PC-9 (cell line): ENCODE results near the gene ADSL. TPM values are rescaled to one million over a fixed set of nuclear protein-coding genes. Genes with fewer than 3 reads are reported as not detected.

ENCODE experiments used
- BruUV-seq: library from RNA; stranded (reverse); fragments of 400-500 nt; replicated peaks from 2 replicates; lab custom pipeline; 2021; lab: Mats Ljungman, UMichigan
- CTCF ChIA-PET: fragments of 300-600 bp; sonication (Branson Sonifier 250); formaldehyde crosslinking; loops from one replicate; lab custom pipeline; 2022; ENCODE audit warnings: antibody characterized with exemption; lab: Charles Lee
- POLR2A ChIA-PET: fragments of 300-600 bp; sonication (Branson Sonifier 250); formaldehyde crosslinking; loops from one replicate; lab custom pipeline; 2022; ENCODE audit warnings: antibody characterized with exemption; ENCODE audit not compliant: unreplicated experiment; lab: Charles Lee
- DNase-seq, 2 experiments: peaks; one replicate each; pipeline versions ENCODE4 v3.0.0 to v3.0.0-alpha.2; 2015 to 2022; ENCODE audit warnings: mixed read lengths in 1 of 2
- H2AFZ ChIP-seq: fragments of 200-600 bp; sonication (generic); 2 replicates; pipeline ENCODE4 v1.8.1; 2017; ENCODE audit warnings: antibody characterized with exemption
- H3F3A ChIP-seq: fragments of 200-600 bp; sonication (generic); 2 replicates; pipeline ENCODE4 v1.8.1; 2017; ENCODE audit warnings: antibody characterized with exemption, mild to moderate bottlenecking, low read depth; ENCODE audit not compliant: insufficient read depth
- H3K27ac ChIP-seq: fragments of 200-600 bp; sonication (generic); 2 replicates; pipeline ENCODE4 v1.6.1; 2016; ENCODE audit warnings: mixed run types
- H3K27me3 ChIP-seq: fragments of 200-600 bp; sonication (generic); 2 replicates; pipeline ENCODE4 v1.6.1; 2016; ENCODE audit warnings: low read depth, mixed run types; ENCODE audit not compliant: insufficient read depth
- H3K36me3 ChIP-seq: fragments of 200-600 bp; sonication (generic); 2 replicates; pipeline ENCODE4 v1.6.1; 2016; ENCODE audit warnings: low read depth, mixed run types
- H3K4me1 ChIP-seq: fragments of 200-600 bp; sonication (generic); replicated peaks from 2 replicates; pipeline ENCODE4 v1.6.1; 2016; ENCODE audit warnings: mixed run types; ENCODE audit not compliant: insufficient read depth
- H3K4me2 ChIP-seq: fragments of 200-600 bp; sonication (generic); 2 replicates; pipeline ENCODE4 v1.6.1; 2017; ENCODE audit warnings: mixed run types
- H3K4me3 ChIP-seq: fragments of 200-600 bp; sonication (generic); 2 replicates; pipeline ENCODE4 v1.6.1; 2016; ENCODE audit warnings: mixed run types
- H3K79me2 ChIP-seq: fragments of 200-600 bp; sonication (generic); 2 replicates; pipeline ENCODE4 v1.6.1; 2017; ENCODE audit warnings: low read depth, mixed run types
- H3K9me2 ChIP-seq: fragments of 200-600 bp; sonication (generic); 2 replicates; pipeline ENCODE4 v1.8.1; 2017; ENCODE audit warnings: mild to moderate bottlenecking; ENCODE audit not compliant: insufficient read depth
- H3K9me3 ChIP-seq: fragments of 200-600 bp; sonication (generic); 2 replicates; pipeline ENCODE4 v1.8.1; 2016; ENCODE audit warnings: low read depth; ENCODE audit not compliant: insufficient read depth
- H4K20me1 ChIP-seq: fragments of 200-600 bp; sonication (generic); 2 replicates; pipeline ENCODE4 v1.8.1; 2017; ENCODE audit not compliant: insufficient read depth
- EZH2 ChIP-seq: fragments of 200-600 bp; sonication (generic); IDR thresholded peaks from 2 replicates; pipeline ENCODE4 v1.8.0; 2017; ENCODE audit warnings: antibody characterized with exemption, low read depth
- intact Hi-C: fragments of 100-400 bp; cut with micrococcal nuclease; formaldehyde crosslinking; loops from one replicate; pipeline ENCODE4 v1.10.0; 2022; ENCODE audit not compliant: unreplicated experiment
- total RNA-seq: library from RNA; stranded (reverse); gene quantifications from 2 replicates; pipeline ENCODE4 v1.2.3, GENCODE V29; 2021
- TF ChIP-seq, protein P1 (sequence below): fragments of 200-600 bp; sonication (generic); conservative IDR thresholded peaks from 2 replicates; pipeline ENCODE4 v1.6.1; 2017; ENCODE audit warnings: mixed run types, antibody characterized with exemption, mild to moderate bottlenecking, moderate library complexity

ADSL gene
- total RNA-seq, 1 experiment from 2014 or later, result 56.2 TPM

DNA sequence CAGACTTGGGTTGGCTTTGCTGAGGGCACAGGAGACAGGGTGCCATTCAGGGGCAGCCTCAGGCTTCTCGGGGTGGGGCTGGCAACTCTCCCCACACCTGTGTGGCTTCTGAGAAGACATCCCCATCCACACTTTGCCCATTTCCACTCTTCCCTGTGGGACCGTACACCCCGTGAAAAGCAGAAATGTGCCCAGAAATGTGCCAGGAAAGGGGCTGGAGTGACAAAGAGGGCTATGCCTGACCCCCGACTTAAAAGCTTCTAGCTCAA lies 74.7 kb downstream of the ADSL start:
- no peak overlapping the region for H3K4me3 ChIP-seq
- H3K27me3 ChIP-seq, result no peaks in the 10 kb centered on the region
- TF ChIP-seq, protein P1, sequence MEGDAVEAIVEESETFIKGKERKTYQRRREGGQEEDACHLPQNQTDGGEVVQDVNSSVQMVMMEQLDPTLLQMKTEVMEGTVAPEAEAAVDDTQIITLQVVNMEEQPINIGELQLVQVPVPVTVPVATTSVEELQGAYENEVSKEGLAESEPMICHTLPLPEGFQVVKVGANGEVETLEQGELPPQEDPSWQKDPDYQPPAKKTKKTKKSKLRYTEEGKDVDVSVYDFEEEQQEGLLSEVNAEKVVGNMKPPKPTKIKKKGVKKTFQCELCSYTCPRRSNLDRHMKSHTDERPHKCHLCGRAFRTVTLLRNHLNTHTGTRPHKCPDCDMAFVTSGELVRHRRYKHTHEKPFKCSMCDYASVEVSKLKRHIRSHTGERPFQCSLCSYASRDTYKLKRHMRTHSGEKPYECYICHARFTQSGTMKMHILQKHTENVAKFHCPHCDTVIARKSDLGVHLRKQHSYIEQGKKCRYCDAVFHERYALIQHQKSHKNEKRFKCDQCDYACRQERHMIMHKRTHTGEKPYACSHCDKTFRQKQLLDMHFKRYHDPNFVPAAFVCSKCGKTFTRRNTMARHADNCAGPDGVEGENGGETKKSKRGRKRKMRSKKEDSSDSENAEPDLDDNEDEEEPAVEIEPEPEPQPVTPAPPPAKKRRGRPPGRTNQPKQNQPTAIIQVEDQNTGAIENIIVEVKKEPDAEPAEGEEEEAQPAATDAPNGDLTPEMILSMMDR, result no peak
- no peak for TF ChIP-seq EZH2
- H3K9me3 ChIP-seq, result no peaks in the 10 kb centered on the region
- ChIA-PET POLR2A (interaction anchor here (0.7 kb wide), 1 partner anchor 590 kb away, joined by 5 read pairs; no protein-coding TSS in a partner anchor), CTCF (no interaction called here)
- BruUV-seq, result no TSS peak
- H3K36me3 ChIP-seq, result no peaks in the 10 kb centered on the region
- DNase-seq, result no peak
- H3K4me1 ChIP-seq, result no peaks in the 10 kb centered on the region
- no peaks in the 10 kb centered on the region; the same call in 1 of the 2 replicates for H4K20me1 ChIP-seq
- H3K4me2 ChIP-seq, result no peak overlapping the region
- H3K27ac ChIP-seq, result no peak overlapping the region
- no peaks in the 10 kb centered on the region for H3K79me2 ChIP-seq
- H3K9me2 ChIP-seq, result no peaks in the 10 kb centered on the region
- H2AFZ ChIP-seq, result no peak overlapping the region
- no peaks in the 10 kb centered on the region for H3F3A ChIP-seq
- intact Hi-C loops, result no loop called here

DNA sequence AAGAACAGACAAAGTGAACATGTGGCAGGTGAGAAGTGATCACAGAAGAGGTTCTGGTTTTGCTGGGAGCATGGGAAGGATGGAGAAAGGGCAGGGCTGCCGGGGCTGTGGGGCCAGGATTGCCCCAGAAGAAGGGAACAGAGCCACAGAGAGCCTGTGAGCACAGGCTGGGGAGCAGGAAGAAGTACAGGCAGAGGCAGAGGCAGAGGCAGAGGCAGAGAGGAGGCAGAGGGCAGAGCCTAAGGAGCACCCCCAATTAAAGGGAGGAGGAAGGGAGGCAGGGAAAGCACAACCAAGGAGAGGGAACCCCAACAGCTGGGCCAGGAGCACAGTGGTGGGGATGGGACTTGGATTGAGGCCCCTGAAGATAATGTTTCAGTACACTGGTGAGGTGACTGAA lies 75.6 kb downstream of the ADSL start:
- Histone ChIP-seq H3K79me2 (no peaks in the 10 kb centered on the region), H3K9me3 (no peaks in the 10 kb centered on the region), H4K20me1 (no peaks in the 10 kb centered on the region; the same call in 1 of the 2 replicates), H3F3A (no peaks in the 10 kb centered on the region), H3K9me2 (no peaks in the 10 kb centered on the region), H3K27ac (no peak overlapping the region), H3K4me1 (no peaks in the 10 kb centered on the region), H3K36me3 (no peaks in the 10 kb centered on the region), H3K4me2 (no peak overlapping the region), H3K27me3 (no peaks in the 10 kb centered on the region), H3K4me3 (no peak overlapping the region), H2AFZ (no peak overlapping the region)
- intact Hi-C loops, result no loop called here
- ChIA-PET POLR2A (no interaction called here), CTCF (no interaction called here)
- no TSS peak for BruUV-seq
- TF ChIP-seq, protein P1, result no peak
- TF ChIP-seq EZH2, result no peak
- DNase-seq, result no peak

DNA sequence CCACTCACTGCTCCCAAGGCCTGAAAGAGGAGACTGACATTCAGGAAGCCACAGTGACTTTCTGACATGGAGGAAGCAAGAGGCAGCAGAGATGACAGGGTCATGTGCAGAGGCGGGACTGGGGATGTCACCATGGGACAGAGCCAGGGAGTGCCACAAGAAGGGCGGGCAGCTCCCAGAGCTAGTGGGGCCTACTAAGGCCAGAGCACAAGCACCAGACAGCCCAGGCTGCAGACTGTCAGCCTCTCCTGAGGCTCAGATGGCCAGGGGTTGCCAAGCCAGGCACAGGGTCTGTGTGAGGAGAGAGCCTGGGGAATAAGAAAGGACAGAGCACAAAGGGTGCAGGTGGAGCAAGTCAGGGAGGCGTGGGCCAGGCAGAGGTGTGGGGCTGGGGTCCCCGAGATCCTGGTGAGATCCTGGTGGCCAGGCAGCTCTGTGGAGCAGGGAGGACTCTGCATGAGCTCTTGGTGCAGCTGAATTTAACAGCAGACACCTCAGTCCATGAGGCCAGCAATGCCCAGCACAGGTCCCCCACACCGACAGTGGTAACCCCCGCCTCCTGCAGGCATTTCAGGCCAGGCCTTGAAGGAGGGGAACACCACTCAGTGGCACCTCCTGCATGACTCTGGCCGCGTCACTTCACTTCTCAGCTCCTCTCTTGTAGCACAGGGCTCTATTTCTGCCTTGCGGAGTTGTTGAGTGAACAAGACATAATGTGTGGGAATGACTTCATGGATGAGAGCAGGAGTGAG lies 76.4 kb downstream of the ADSL start:
- H3K36me3 ChIP-seq, result no peaks in the 10 kb centered on the region
- no peak for TF ChIP-seq EZH2
- TF ChIP-seq, protein P1, result no peak
- intact Hi-C loops, result no loop called here

More for the DNA sequence above, 76.4 kb downstream of the ADSL start:
- H3F3A ChIP-seq, result no peaks in the 10 kb centered on the region
- H3K4me3 ChIP-seq, result no peak overlapping the region
- no peak overlapping the region for H3K4me2 ChIP-seq
- no peaks in the 10 kb centered on the region; the same call in 1 of the 2 replicates for H4K20me1 ChIP-seq
- no peaks in the 10 kb centered on the region for H3K4me1 ChIP-seq
- BruUV-seq, result no TSS peak
- no peaks in the 10 kb centered on the region for H3K9me2 ChIP-seq
- no peak overlapping the region for H3K27ac ChIP-seq
- ChIA-PET CTCF (no interaction called here), POLR2A (no interaction called here)
- H2AFZ ChIP-seq, result no peak overlapping the region
- DNase-seq, result peak in 1 of 2 experiments; percentile 21
- no peaks in the 10 kb centered on the region for H3K27me3 ChIP-seq
- H3K79me2 ChIP-seq, result no peaks in the 10 kb centered on the region
- H3K9me3 ChIP-seq, result no peaks in the 10 kb centered on the region
